GM10266 (cell line): ENCODE data around the gene CD247.

Experiments used
- DNase-seq: peaks from one replicate; pipeline ENCODE4 v3.0.0; 2012; ENCODE audit errors: extremely low spot score
- TF ChIP-seq, protein P1 (sequence below): IDR thresholded peaks from 2 replicates; pipeline ENCODE4 v1.5.1; 2012; ENCODE audit warnings: mild to moderate bottlenecking, low read depth; ENCODE audit not compliant: control insufficient read depth, insufficient read depth; ENCODE audit errors: missing control alignments

CD247 gene

DNA sequence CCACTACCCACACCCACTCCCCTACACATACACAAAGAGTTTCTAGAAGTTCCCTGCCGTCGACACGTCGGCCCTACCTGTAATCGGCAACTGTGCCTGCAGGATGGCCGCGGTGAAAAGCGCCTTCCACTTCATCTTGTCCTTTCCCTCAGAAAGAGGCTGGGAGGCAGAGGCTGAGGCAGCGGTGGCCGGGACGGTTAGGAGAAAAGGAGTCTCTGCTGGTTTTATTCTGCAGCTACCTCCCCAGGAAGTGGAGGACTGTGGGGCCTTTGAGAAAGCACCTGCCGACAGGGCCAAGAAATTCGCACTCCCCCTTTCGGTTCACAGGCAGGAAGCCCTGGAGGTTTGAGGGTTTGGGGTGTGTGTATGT, at the start of gene CD247:
TSS of gene CD247 (minus strand) at position 199 of the 370 bp plus-strand sequence. CDS start at position 135, 64 bp downstream.
- TF ChIP-seq, protein P1, sequence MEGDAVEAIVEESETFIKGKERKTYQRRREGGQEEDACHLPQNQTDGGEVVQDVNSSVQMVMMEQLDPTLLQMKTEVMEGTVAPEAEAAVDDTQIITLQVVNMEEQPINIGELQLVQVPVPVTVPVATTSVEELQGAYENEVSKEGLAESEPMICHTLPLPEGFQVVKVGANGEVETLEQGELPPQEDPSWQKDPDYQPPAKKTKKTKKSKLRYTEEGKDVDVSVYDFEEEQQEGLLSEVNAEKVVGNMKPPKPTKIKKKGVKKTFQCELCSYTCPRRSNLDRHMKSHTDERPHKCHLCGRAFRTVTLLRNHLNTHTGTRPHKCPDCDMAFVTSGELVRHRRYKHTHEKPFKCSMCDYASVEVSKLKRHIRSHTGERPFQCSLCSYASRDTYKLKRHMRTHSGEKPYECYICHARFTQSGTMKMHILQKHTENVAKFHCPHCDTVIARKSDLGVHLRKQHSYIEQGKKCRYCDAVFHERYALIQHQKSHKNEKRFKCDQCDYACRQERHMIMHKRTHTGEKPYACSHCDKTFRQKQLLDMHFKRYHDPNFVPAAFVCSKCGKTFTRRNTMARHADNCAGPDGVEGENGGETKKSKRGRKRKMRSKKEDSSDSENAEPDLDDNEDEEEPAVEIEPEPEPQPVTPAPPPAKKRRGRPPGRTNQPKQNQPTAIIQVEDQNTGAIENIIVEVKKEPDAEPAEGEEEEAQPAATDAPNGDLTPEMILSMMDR, result no peak
- no peak for DNase-seq

DNA sequence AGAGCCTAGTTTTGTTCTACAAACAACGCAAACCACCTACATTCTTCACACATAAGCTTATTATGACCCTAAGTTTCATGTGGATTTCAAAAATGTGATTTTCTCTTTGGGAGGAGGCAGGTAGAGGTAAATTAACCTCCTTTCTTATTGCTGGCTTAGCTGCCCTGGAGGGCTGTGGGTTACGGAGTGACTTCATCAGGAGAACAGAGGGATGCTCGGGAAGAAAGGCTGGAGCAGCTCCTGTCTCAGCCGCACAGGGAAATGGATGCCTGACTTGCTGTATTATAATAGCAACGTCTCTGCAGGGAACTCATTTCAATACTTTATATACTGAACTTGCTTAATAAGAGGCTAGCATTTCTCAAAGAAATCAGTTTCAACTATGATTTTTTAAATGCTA, 49.3 kb upstream of the CD247 start:
- TF ChIP-seq, protein P1, result no peak

DNA sequence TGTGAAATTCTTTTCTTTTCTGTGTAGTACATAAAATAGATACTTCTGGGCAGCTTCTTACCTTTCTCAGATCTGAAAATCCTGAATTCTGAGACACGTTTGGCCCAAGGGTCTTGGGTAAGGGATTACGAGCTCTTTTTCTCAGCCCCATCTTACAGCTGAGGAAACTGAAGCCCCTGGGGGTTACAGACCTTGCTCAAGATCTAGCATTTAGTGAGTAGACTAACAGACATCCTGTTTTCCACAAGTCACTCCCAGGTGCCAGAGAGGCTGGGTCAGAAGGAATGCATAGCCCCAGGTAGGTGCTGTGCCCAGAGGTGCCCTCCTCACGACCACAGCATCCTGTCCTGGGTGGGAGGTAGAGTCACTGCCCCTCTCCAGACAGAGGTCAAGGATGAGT, 48.4 kb upstream of the CD247 start:
- TF ChIP-seq, protein P1, result no peak
- no peak for DNase-seq

More for the DNA sequence above, 49.3 kb upstream of the CD247 start:
- no peak for DNase-seq

DNA sequence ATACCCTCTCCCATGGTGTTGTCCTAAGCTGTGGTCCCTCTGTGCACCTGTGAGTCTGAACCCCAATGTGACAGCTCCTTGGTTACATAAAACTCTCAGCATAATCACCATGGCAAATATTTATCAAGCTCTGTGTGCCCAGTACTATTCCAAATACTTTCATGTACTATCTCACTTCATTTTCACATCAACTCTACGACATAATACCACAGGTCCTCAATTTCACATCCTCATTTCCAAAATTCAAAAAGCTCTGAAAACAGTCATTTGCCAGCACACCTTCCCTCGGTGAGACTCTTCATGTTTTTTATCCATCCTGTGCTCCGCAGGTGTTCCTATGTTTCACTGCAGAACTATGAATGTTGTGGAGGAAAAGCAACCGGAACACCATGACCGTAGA, 47.6 kb upstream of the CD247 start:
- TF ChIP-seq, protein P1, result no peak
- no peak for DNase-seq

DNA sequence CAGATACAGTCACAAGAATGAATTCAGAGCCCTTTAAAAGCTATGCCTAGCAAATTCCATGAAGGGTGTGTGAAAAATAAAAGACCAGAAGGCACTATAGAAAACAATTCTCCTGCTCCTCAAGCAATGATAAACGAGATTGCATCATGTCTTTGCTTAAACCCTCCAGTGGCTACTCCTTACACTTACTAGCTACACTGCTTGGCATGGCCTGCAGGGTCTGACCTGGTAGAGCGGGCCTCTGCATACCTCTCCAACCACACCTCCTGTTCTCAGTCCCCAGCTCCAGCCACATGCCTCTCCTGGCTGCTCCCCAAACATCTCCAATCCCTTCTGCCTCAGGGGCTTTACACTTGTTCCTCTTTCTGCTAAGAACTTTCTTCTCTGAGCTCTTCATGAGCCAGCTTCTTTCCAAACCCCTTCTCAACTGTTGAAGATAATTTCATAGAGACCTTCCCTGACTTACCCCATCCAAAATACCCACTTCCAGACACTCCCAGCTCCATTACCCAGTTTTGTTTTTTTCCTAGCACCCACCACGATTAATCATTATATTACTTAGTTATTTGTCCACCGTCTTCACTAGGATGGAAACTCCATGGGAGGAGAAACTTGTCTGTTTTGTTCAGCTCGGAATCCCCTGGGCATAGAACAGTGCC, 46.4 kb upstream of the CD247 start:
- TF ChIP-seq, protein P1, result no peak
- DNase-seq, result no peak

DNA sequence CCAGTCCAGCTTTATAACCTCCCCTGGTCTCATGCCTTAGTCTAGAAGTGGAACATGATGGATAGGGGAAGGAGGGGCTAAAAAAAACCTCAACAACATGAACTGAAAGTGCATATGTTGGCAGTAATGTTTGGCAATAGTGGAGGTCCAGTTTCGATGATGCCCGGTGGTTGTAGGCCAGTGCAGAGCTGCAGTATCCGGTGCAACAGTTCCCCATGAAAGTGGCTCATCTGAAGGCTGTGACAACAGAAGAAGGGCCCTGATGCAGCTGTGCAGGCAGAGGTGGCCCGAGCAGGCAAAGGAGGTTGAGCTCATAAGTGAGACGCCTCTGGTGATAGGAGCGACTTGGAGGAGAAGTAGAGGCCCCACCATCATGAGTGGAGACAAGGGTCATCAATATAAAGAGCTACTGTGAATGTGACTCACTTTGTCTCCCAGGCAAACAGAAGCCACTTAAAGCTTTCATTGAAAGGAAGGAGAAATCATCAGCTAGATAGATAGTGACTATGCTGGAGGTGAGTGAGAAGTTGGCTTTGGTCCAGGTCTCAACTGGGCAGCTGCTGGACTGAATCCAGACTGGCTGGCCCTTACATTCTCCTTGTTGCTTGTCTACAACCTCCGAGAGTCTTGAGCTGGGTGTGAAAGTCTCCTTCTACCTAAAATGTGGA, 45.4 kb upstream of the CD247 start:
- DNase-seq, result no peak
- TF ChIP-seq, protein P1, result no peak

DNA sequence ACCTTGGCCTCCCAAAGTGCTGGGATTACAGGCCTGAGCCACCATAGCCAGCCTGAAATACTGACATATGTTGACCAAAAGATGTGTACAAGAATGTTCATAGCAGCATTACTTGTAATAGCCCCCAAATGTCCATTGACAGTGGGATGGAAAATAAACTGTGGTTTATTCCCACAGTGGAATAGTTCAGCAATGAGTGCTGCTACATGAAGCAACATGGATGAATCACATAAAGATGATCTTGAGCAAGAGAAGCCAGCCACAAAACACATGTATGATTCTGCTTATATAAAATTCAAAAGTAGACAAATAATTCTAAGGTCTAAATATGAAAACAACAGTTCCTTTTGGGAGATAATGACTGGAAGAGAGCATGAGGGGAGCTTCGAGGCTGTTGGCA, 44.4 kb upstream of the CD247 start:
- DNase-seq, result no peak
- TF ChIP-seq, protein P1, result no peak
